Nephron (organoid): ENCODE data around the gene BDH1.

ENCODE experiments used
- H3K27ac Mint-ChIP-seq, 3 experiments: 2 replicates each; pipeline ENCODE4 v1.8.0; 2020; ENCODE audit warnings: mixed read lengths in 3 of 3, mild to moderate bottlenecking in 2 of 3, moderate library complexity in 1 of 3
- H3K27me3 Mint-ChIP-seq: 2 replicates; pipeline ENCODE4 v1.8.0; 2021; ENCODE audit warnings: low read depth, mild to moderate bottlenecking, moderate library complexity, mixed read lengths
- H3K36me3 Mint-ChIP-seq: 2 replicates; pipeline ENCODE4 v1.8.0; 2020; ENCODE audit warnings: low read depth, mixed read lengths
- H3K4me1 Mint-ChIP-seq: 2 replicates; pipeline ENCODE4 v1.8.0; 2020; ENCODE audit warnings: mixed read lengths
- H3K4me3 Mint-ChIP-seq, 3 experiments: 2 replicates each; pipeline ENCODE4 v1.8.0; 2020; ENCODE audit warnings: mild to moderate bottlenecking in 3 of 3, mixed read lengths in 3 of 3, moderate library complexity in 2 of 3
- H3K9me3 Mint-ChIP-seq: 2 replicates; pipeline ENCODE4 v1.8.0; 2020; ENCODE audit warnings: mixed read lengths
- CTCF ChIP-seq, 3 experiments: fragments of 200-600 bp; sonication (generic); IDR thresholded peaks; one replicate each; pipeline ENCODE4 v1.5.0; 2021; ENCODE audit warnings: antibody characterized with exemption in 3 of 3; ENCODE audit not compliant: unreplicated experiment in 3 of 3

BDH1 gene

GRCh38 chr3:197465197-197465995, 90.4 kb downstream of the BDH1 start:
- TF ChIP-seq CTCF (IDR thresholded peaks at IDR 0.05; ENCODE audit: unreplicated experiment in 3 of 3) = no peak
- Mint-ChIP-seq H3K27me3 (peaks cover 13% of the 10 kb centered on the region), H3K9me3 (no peaks in the 10 kb centered on the region), H3K27ac (peak overlapping the region in 1 of 3 experiments; percentile 67), H3K4me3 (no peak overlapping the region), H3K4me1 (peaks cover 48% of the 10 kb centered on the region), H3K36me3 (no peaks in the 10 kb centered on the region)

GRCh38 chr3:197464794-197465193, 91.0 kb downstream of the BDH1 start:
- H3K27ac Mint-ChIP-seq = peak overlapping the region in 1 of 3 experiments; percentile 67
- no peak overlapping the region for H3K4me3 Mint-ChIP-seq
- peaks cover 13% of the 10 kb centered on the region for H3K27me3 Mint-ChIP-seq
- TF ChIP-seq CTCF (IDR thresholded peaks at IDR 0.05; ENCODE audit: unreplicated experiment in 3 of 3) = no peak
- H3K36me3 Mint-ChIP-seq = no peaks in the 10 kb centered on the region
- H3K9me3 Mint-ChIP-seq = no peaks in the 10 kb centered on the region
- peaks cover 42% of the 10 kb centered on the region for H3K4me1 Mint-ChIP-seq

GRCh38 chr3:197463279-197463678, 92.5 kb downstream of the BDH1 start:
- Mint-ChIP-seq H3K4me3 (no peak overlapping the region), H3K36me3 (no peaks in the 10 kb centered on the region), H3K27ac (no peak overlapping the region), H3K9me3 (no peaks in the 10 kb centered on the region), H3K4me1 (peaks cover 29% of the 10 kb centered on the region), H3K27me3 (peaks cover 9% of the 10 kb centered on the region)
- TF ChIP-seq CTCF (IDR thresholded peaks at IDR 0.05; ENCODE audit: unreplicated experiment in 3 of 3) = no peak

GRCh38 chr3:197462808-197463207, 93.0 kb downstream of the BDH1 start:
- no peaks in the 10 kb centered on the region for H3K36me3 Mint-ChIP-seq
- TF ChIP-seq CTCF (IDR thresholded peaks at IDR 0.05; ENCODE audit: unreplicated experiment in 3 of 3) = no peak
- H3K4me1 Mint-ChIP-seq = peaks cover 26% of the 10 kb centered on the region
- no peak overlapping the region for H3K4me3 Mint-ChIP-seq
- no peak overlapping the region for H3K27ac Mint-ChIP-seq
- H3K27me3 Mint-ChIP-seq = peaks cover 9% of the 10 kb centered on the region
- no peaks in the 10 kb centered on the region for H3K9me3 Mint-ChIP-seq

- H3K9me3 Mint-ChIP-seq = no peaks in the 10 kb centered on the region
- H3K36me3 Mint-ChIP-seq = no peaks in the 10 kb centered on the region
- H3K4me1 Mint-ChIP-seq = peaks cover 17% of the 10 kb centered on the region
- H3K4me3 Mint-ChIP-seq = no peak overlapping the region
- TF ChIP-seq CTCF (IDR thresholded peaks at IDR 0.05; ENCODE audit: unreplicated experiment in 3 of 3) = no peak
- peaks cover 16% of the 10 kb centered on the region for H3K27me3 Mint-ChIP-seq
- no peak overlapping the region for H3K27ac Mint-ChIP-seq
Measured at GRCh38 chr3:197460639-197461038, 95.1 kb downstream of the BDH1 start.

- no peaks in the 10 kb centered on the region for H3K36me3 Mint-ChIP-seq
Measured at GRCh38 chr3:197460002-197460401, 95.8 kb downstream of the BDH1 start.

More at GRCh38 chr3:197460002-197460401, 95.8 kb downstream of the BDH1 start:
- H3K9me3 Mint-ChIP-seq = no peaks in the 10 kb centered on the region
- H3K27ac Mint-ChIP-seq = no peak overlapping the region
- peaks cover 19% of the 10 kb centered on the region for H3K27me3 Mint-ChIP-seq
- TF ChIP-seq CTCF (IDR thresholded peaks at IDR 0.05; ENCODE audit: unreplicated experiment in 3 of 3) = no peak
- no peak overlapping the region for H3K4me3 Mint-ChIP-seq
- peaks cover 19% of the 10 kb centered on the region for H3K4me1 Mint-ChIP-seq
